Measurements from ENCODE around the gene BCL7A. TPM values are rescaled to one million over a fixed set of nuclear protein-coding genes. Genes with fewer than 3 reads are reported as not detected.

Gene BCL7A
- total RNA-seq, 4 donors from 2014 or later, result 0.75 to 6.8 (median 6.3) TPM

DNA sequence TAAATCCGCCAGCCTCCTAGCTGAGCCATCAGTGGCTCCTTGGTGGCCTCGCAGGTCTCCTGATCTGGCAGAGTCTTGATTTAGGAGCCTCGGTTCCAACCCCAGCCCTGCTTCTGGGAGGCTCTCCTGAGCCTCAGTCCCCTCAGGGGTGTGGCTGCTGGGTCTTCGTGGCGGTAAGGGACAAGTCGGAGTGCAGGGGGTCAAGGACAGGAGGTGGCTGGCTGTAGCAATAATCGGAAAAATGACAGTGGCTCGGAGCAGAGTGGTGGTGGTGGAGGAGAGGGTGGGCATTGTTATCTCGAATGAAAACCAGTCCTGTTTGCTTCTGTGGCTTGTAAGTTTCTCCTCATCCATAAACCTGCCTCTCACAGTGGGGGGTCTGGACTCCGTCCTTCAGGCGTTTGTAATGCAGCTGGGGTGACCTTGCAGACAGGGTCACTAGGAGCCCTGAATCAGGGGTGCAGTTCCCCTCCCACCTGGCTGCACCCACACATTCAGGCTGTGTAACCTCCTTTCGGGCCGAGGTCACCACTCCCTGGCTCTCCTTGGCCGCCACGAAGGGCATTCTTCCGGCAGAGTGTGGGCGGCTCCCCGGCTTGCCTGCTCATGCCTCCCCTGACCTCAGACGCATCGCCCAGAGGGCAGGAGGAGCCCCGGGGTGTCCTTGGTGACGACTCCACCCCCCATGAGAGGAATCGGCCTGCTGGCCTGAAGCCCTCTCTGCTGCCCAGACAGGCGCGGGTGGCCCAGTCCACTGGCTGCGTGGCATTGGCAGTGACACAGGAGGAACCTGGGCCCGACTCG, 8.1 kb downstream of the BCL7A start:
- WGBS, 2 donors (ENCODE audit: low coverage in 1 of 2), result 82 to 92% methylated on average over 7 to 24 of the region's 28 CpGs

DNA sequence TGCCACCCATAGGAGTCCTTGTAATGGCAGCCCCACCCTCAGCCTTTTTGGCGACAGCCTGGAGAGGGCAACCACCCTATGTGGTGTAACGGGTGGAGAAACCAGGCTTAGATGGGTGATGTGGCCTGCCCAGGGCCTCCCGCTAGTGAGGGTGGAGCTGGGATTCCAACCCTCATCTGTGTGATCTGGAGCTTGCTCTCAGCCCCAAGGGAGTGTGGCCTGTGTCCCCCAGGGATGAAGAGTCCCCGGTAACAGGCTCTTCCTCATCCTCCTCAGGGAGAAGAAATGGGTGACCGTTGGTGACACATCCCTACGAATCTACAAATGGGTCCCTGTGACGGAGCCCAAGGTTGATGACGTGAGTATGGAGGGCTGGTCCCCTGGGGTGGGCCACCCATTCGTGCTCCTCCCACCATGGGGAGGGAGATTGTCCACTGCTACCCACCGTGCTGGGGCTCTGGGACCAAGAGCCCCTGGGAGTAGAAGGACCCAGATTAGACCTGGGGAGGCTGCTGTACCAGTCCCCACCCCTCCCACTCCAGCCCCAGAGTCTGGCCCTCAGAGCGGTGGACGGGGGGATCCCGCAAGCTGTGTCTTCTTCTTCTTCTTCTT, 8.8 kb downstream of the BCL7A start:
- Histone ChIP-seq H3K27me3 (no peaks in the 10 kb centered on the region), H3K9me3 (no peaks in the 10 kb centered on the region), H3K27ac (no peak overlapping the region), H3K4me1 (peaks cover 0 to 3% (median 0%) of the 10 kb centered on the region in 4 donors), H3K4me3 (no peak overlapping the region), H3K36me3 (no peaks in the 10 kb centered on the region)
- in situ Hi-C loops (cut with MboI; ENCODE audit: low pct_ligation_motif_present in 1 of 4, low pct_unique_long_range_greater_than_20kb in 1 of 4, low sequenced_read_pairs in 3 of 4) (no loop called here), intact Hi-C loops (cut with DNase I; ENCODE audit: low total_unique reads) (no loop called here)
- TF ChIP-seq POLR2AphosphoS5 (IDR thresholded peaks at IDR 0.05), result no peak
- no peak for TF ChIP-seq EP300 (IDR thresholded peaks at IDR 0.05; ENCODE audit: low read depth)
- TF ChIP-seq POLR2A (IDR thresholded peaks at IDR 0.05), result no peak
- TF ChIP-seq, protein P1, sequence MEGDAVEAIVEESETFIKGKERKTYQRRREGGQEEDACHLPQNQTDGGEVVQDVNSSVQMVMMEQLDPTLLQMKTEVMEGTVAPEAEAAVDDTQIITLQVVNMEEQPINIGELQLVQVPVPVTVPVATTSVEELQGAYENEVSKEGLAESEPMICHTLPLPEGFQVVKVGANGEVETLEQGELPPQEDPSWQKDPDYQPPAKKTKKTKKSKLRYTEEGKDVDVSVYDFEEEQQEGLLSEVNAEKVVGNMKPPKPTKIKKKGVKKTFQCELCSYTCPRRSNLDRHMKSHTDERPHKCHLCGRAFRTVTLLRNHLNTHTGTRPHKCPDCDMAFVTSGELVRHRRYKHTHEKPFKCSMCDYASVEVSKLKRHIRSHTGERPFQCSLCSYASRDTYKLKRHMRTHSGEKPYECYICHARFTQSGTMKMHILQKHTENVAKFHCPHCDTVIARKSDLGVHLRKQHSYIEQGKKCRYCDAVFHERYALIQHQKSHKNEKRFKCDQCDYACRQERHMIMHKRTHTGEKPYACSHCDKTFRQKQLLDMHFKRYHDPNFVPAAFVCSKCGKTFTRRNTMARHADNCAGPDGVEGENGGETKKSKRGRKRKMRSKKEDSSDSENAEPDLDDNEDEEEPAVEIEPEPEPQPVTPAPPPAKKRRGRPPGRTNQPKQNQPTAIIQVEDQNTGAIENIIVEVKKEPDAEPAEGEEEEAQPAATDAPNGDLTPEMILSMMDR (IDR thresholded peaks at IDR 0.05), result no peak
- WGBS, 2 donors (ENCODE audit: low coverage in 1 of 2), result 86% methylated on average over 13 of the region's 13 CpGs; no CpG with 5 or more reads in 1 of the 2 donors
- no peak for DNase-seq

More for the DNA sequence above, 8.1 kb downstream of the BCL7A start:
- TF ChIP-seq POLR2AphosphoS5 (IDR thresholded peaks at IDR 0.05) (no peak), POLR2A (IDR thresholded peaks at IDR 0.05) (no peak), EP300 (IDR thresholded peaks at IDR 0.05; ENCODE audit: low read depth) (no peak)
- TF ChIP-seq, protein P1 (IDR thresholded peaks at IDR 0.05), result no peak
- Histone ChIP-seq H3K27me3 (no peaks in the 10 kb centered on the region), H3K9me3 (no peaks in the 10 kb centered on the region), H3K36me3 (no peaks in the 10 kb centered on the region), H3K27ac (no peak overlapping the region), H3K4me3 (no peak overlapping the region), H3K4me1 (peaks cover 0 to 3% (median 0%) of the 10 kb centered on the region in 4 donors)
- in situ Hi-C loops (cut with MboI; ENCODE audit: low pct_ligation_motif_present in 1 of 4, low pct_unique_long_range_greater_than_20kb in 1 of 4, low sequenced_read_pairs in 3 of 4) (no loop called here), intact Hi-C loops (cut with DNase I; ENCODE audit: low total_unique reads) (no loop called here)
- no peak for DNase-seq

DNA sequence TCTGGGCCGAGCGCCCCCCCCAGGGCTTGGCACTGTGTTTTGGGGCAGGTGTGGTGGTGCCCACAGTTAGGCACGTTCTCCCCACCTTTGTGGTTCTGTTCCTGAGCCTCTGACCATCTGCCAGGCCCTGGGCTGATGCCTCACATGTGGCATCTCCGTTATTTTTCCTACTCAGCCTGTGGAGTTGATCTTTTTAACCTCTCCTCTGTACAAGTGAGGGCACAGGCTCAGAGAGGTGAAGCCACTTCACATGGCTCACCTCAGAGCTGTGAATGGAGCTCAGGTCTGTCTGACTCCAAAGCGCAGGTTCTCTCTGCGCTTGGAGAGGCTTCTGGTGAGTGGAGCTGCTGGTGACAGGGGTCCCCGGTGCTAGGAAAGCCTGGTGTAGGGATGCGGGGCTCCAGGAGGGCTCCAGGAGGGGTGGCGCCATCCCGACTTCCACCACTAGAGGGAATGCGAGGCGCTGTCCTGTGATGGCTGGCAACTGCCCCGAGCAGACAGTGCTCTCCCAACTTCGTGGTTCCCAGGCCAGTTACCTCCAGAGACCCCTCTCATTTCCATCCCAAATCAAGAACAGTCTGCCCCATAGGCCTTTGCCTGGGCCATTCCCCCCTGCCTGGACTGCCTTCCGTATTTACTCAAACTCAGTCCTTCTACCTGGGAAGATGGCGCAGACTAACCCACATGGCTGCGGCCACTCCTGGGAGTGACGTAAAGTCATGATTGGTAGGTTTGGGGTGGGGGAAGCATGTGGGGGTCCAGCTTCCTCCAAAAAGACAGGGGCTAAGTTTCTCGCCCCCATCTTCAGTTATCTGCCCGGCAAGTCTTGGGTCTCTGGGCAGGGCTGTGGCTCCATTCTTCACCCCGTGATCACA, 9.9 kb downstream of the BCL7A start:
- no peak for TF ChIP-seq POLR2A (IDR thresholded peaks at IDR 0.05)
- TF ChIP-seq, protein P1 (IDR thresholded peaks at IDR 0.05), result peak; percentile 70 to 83 (median 77)
- TF ChIP-seq EP300 (IDR thresholded peaks at IDR 0.05; ENCODE audit: low read depth), result no peak
- TF ChIP-seq POLR2AphosphoS5 (IDR thresholded peaks at IDR 0.05), result no peak
- no peaks in the 10 kb centered on the region for H3K27me3 ChIP-seq
- DNase-seq, result peak; percentile 59
- H3K36me3 ChIP-seq, result no peaks in the 10 kb centered on the region
- in situ Hi-C loops (cut with MboI; ENCODE audit: low pct_ligation_motif_present in 1 of 4, low pct_unique_long_range_greater_than_20kb in 1 of 4, low sequenced_read_pairs in 3 of 4), result no loop called here
- 73% methylated on average over 21 of the region's 21 CpGs; no CpG with 5 or more reads in 1 of the 2 donors for WGBS, 2 donors (ENCODE audit: low coverage in 1 of 2)
- intact Hi-C loops (cut with DNase I; ENCODE audit: low total_unique reads), result no loop called here
- no peak overlapping the region for H3K4me3 ChIP-seq
- no peak overlapping the region for H3K27ac ChIP-seq
- no peaks in the 10 kb centered on the region for H3K9me3 ChIP-seq
- peaks cover 0 to 3% (median 0%) of the 10 kb centered on the region in 4 donors for H3K4me1 ChIP-seq

DNA sequence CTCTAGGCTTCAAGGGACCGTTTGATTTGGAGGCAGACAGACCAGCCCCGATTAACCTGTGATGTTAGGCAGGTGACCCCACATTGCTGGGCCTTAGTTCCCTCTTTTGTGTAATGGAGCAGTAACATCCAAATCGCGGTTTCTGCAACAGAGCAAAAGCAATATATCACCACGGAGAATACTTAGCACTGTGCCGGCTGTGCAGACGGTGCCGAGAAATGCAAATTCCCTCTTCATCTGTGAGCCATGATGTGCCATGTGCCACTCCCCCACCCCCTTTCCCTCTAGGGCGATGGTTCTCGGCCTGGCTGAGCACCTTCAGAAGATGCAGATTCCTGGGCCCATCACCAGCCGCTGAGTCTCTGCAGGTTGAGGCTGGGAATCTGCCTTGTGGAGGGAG, 10.9 kb downstream of the BCL7A start:
- Histone ChIP-seq H3K36me3 (no peaks in the 10 kb centered on the region), H3K27me3 (no peaks in the 10 kb centered on the region), H3K4me1 (peaks cover 0 to 3% (median 0%) of the 10 kb centered on the region in 4 donors), H3K9me3 (no peaks in the 10 kb centered on the region), H3K4me3 (no peak overlapping the region), H3K27ac (no peak overlapping the region)
- in situ Hi-C loops (cut with MboI; ENCODE audit: low pct_ligation_motif_present in 1 of 4, low pct_unique_long_range_greater_than_20kb in 1 of 4, low sequenced_read_pairs in 3 of 4), result no loop called here
- no peak for DNase-seq
- intact Hi-C loops (cut with DNase I; ENCODE audit: low total_unique reads), result no loop called here
- WGBS, 2 donors (ENCODE audit: low coverage in 1 of 2), result 90% methylated on average over 2 to 11 of the region's 11 CpGs
- no peak for TF ChIP-seq POLR2AphosphoS5 (IDR thresholded peaks at IDR 0.05)
- no peak for TF ChIP-seq EP300 (IDR thresholded peaks at IDR 0.05; ENCODE audit: low read depth)
- no peak for TF ChIP-seq POLR2A (IDR thresholded peaks at IDR 0.05)
- TF ChIP-seq, protein P1 (IDR thresholded peaks at IDR 0.05), result no peak

All from transverse colon (tissue), 4 donors.